T47D (cell line): ENCODE results near the gene SRRM2.

Experiments
- DNase-seq, 2 experiments: peaks; one replicate each; pipeline versions ENCODE4 v3.0.0 to v3.0.0-alpha.2; 2011 to 2012; ENCODE audit warnings: low read depth in 1 of 2, low spot score in 1 of 2
- JUND ChIP-seq: IDR thresholded peaks from 2 replicates; pipeline ENCODE4 v1.6.1; 2012; ENCODE audit warnings: low read depth
- in situ Hi-C: cut with HindIII; loops from 2 replicates; pipeline ENCODE4 v1.10.0; 2016; ENCODE audit warnings: low sequenced_read_pairs, low pct_unique_long_range_greater_than_20kb

The SRRM2 gene

GRCh38 chr16:2752035-2752849, at the start of gene SRRM2:
Gene SRRM2, plus strand, starts transcription at chr16:2752638. Its CDS starts 3,727 bp downstream, at chr16:2756365.
- in situ Hi-C loops: no loop called here
- no peak for TF ChIP-seq JUND
- DNase-seq: peak; percentile 95 to 97

GRCh38 chr16:2702871-2703745, 49.3 kb upstream of the SRRM2 start:
- TF ChIP-seq JUND: no peak
- in situ Hi-C loops: no loop called here
- no peak for DNase-seq

GRCh38 chr16:2704166-2704982, 48.1 kb upstream of the SRRM2 start:
- DNase-seq: no peak
- TF ChIP-seq JUND: no peak
- in situ Hi-C loops: no loop called here

- TF ChIP-seq JUND: no peak
- DNase-seq: no peak
- in situ Hi-C loops: no loop called here
These were observed 47.5 kb upstream of the SRRM2 start for GRCh38 chr16:2704983-2705275.

DNA sequence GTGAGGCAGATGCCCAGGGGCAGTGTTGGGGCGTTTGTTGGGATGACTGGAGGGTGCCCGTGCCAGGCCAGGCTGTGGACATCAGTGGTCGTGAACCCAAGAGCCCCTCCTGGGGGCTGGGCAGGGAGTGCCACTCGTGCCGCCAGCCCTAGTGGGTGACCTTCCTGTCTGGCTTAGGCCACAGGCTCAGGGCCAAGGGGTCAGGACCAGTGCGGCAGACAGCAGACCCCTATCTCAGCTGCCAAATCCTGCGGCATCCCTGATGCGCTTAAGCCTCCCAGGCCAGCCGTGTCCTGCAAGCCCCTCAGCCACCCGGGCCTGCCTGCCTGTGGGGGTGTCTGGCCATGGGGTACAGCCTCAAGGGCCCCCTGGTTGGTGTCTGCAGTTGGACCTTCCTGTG, 47.1 kb upstream of the SRRM2 start:
- TF ChIP-seq JUND: no peak
- in situ Hi-C loops: no loop called here

DNA sequence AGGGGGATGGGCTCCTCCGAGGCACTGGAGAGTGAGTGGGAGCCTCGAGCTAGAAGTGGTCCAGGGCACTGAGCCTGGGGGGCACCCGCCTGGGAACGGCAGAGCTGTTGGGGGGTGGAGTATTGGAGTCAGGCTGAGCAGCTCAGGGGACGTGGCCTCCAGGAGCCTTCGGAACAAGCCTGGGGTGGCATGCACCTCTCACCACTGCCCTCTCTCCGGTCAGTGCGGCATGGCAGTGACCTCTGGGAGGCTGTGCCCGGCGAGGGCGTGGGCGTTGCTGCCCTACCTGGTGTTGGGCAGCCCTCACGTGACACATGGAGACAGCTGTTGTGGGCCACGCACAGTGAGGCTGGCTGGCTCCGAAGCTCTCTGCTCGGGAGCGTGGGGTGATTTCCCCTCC, 46.4 kb upstream of the SRRM2 start:
- in situ Hi-C loops: no loop called here
- no peak for DNase-seq
- no peak for TF ChIP-seq JUND

More for the DNA sequence above, 47.1 kb upstream of the SRRM2 start:
- no peak for DNase-seq

DNA sequence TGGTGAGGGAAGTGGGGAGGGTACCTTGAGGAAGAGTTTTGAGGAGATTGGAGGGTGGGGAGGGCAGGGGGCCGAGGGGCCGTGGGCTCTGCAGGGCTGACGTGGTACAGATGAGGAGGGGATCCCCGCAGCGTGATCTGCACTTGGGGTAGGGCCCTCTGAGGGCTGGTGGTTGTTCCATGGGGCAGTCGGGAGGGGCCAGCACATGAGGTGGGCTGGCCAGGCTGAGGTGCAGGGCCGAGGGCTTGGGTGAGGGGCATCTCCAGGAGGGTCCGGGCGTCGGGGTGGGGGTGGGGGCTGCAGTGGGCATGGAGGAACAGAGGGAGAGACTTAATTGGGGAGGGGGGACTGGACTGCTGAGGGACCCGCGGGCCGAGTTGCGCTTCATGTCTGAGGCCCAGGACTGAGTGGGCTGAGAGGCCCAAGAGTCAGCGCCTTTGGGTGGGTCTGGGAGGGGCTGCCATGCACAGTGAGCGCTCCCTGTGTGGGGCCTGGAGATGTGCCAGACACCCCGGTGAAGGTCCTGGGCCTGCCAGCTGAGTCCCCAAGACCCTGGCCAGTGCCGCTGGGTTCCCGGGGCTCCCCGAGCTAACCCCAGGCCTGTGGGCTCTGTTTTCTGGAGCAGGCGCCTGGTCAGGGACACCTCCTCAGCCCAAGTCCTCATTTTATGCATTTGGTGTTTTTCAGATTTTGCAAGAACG, 45.7 kb upstream of the SRRM2 start:
- TF ChIP-seq JUND: no peak
- no peak for DNase-seq
- in situ Hi-C loops: no loop called here

- no peak for TF ChIP-seq JUND
- in situ Hi-C loops: no loop called here
- DNase-seq: no peak
These were observed 44.8 kb upstream of the SRRM2 start for GRCh38 chr16:2707368-2708289.

- TF ChIP-seq JUND: no peak
- in situ Hi-C loops: no loop called here
- no peak for DNase-seq
These were observed 44.2 kb upstream of the SRRM2 start for GRCh38 chr16:2708290-2708639.

GRCh38 chr16:2708955-2709587, 43.4 kb upstream of the SRRM2 start:
- DNase-seq: no peak
- in situ Hi-C loops: no loop called here
- no peak for TF ChIP-seq JUND

- no peak for TF ChIP-seq JUND
- DNase-seq: no peak
- in situ Hi-C loops: no loop called here
These were observed 42.9 kb upstream of the SRRM2 start for GRCh38 chr16:2709588-2709984.
